K562 (cell line): ENCODE measurements around the gene DIRAS1. TPM values are rescaled to one million over a fixed set of nuclear protein-coding genes. Genes with fewer than 3 reads are reported as not detected.

Experiments
- BCOR ChIP-seq: fragments of 450-650 bp; IDR thresholded peaks from 2 replicates; pipeline ENCODE4 v1.6.1; 2016
- BRD9 ChIP-seq: fragments of 450-650 bp; IDR thresholded peaks from 2 replicates; pipeline ENCODE4 v1.6.1; 2018; ENCODE audit warnings: low read depth; ENCODE audit not compliant: partially characterized antibody
- E2F3 ChIP-seq: fragments of 250-450 bp; sonication (Bioruptor Pico); IDR thresholded peaks from 2 replicates; pipeline ENCODE4 v1.4.0; 2020; ENCODE audit warnings: mild to moderate bottlenecking
- GATA2 ChIP-seq: sonication (generic); formaldehyde crosslinking; IDR thresholded peaks from 2 replicates; pipeline ENCODE4 v1.4.0; 2020; ENCODE audit warnings: mild to moderate bottlenecking, missing genetic modification reagents
- HDAC2 ChIP-seq: fragments of 450-650 bp; IDR thresholded peaks from 2 replicates; pipeline ENCODE4 v1.6.1; 2016; ENCODE audit warnings: mild to moderate bottlenecking
- HDAC6 ChIP-seq: IDR thresholded peaks from 2 replicates; pipeline ENCODE4 v1.6.1; 2012; ENCODE audit warnings: low read depth, mild to moderate bottlenecking, control low read depth, inconsistent platforms, low read length, moderate library complexity
- HDAC8 ChIP-seq: fragments of 450-650 bp; IDR thresholded peaks from 2 replicates; pipeline ENCODE4 v1.6.1; 2016; ENCODE audit warnings: mild to moderate bottlenecking, missing genetic modification characterization, moderate library complexity, missing compliant biosample characterization
- HMGXB4 ChIP-seq: sonication (generic); formaldehyde crosslinking; IDR thresholded peaks from 2 replicates; pipeline ENCODE4 v1.8.1; 2023; ENCODE audit warnings: mild to moderate bottlenecking, missing genetic modification reagents
- IRF1 ChIP-seq: sonication (generic); formaldehyde crosslinking; IDR thresholded peaks from 2 replicates; pipeline ENCODE4 v1.8.0; 2022; ENCODE audit warnings: missing genetic modification reagents, mild to moderate bottlenecking, borderline replicate concordance
- MBD1 ChIP-seq: fragments of 250-450 bp; sonication (Bioruptor Pico); IDR thresholded peaks from 2 replicates; pipeline ENCODE4 v1.8.0; 2022; ENCODE audit warnings: inconsistent platforms
- NFYB ChIP-seq: IDR thresholded peaks from 2 replicates; pipeline ENCODE4 v1.6.1; 2011; ENCODE audit warnings: mild to moderate bottlenecking, moderate library complexity; ENCODE audit not compliant: insufficient read length; ENCODE audit errors: extremely low read depth
- NRF1 ChIP-seq, 2 experiments: fragments of 450-650 bp; IDR thresholded peaks in 1 of 2; conservative IDR thresholded peaks in 1 of 2; 2 replicates each; pipeline ENCODE4 v1.6.1; 2014; ENCODE audit warnings: mild to moderate bottlenecking in 2 of 2
- SIN3A ChIP-seq, 2 experiments: fragments of 150-350 bp in 1 of 2; IDR thresholded peaks; 2 replicates each; pipeline ENCODE4 v1.6.1; 2011 to 2016; ENCODE audit warnings: borderline replicate concordance in 2 of 2, low read depth in 2 of 2, low read length in 2 of 2, mild to moderate bottlenecking in 2 of 2, moderate library complexity in 2 of 2; ENCODE audit not compliant: control insufficient read depth in 1 of 2
- SMC3 ChIP-seq: conservative IDR thresholded peaks from 2 replicates; pipeline ENCODE4 v1.6.1; 2011; ENCODE audit warnings: low read depth, low read length, improper control_type of control experiment; ENCODE audit not compliant: insufficient read depth
- SREBF1 ChIP-seq: fragments of 150-350 bp; IDR thresholded peaks from 2 replicates; pipeline ENCODE4 v1.6.1; 2014; ENCODE audit warnings: antibody characterized with exemption, low read depth, low read length, borderline replicate concordance
- SRSF1 ChIP-seq: fragments of 200-400 bp; formaldehyde crosslinking; IDR thresholded peaks from 2 replicates; pipeline ENCODE4 v1.6.1; 2017; ENCODE audit warnings: mild to moderate bottlenecking, low read depth, low read length, moderate library complexity
- ZBTB7A ChIP-seq: IDR thresholded peaks from 2 replicates; pipeline ENCODE4 v1.6.1; 2011; ENCODE audit warnings: low read depth, mild to moderate bottlenecking, low read length, moderate library complexity, borderline replicate concordance; ENCODE audit not compliant: control insufficient read depth
- ZFP91 ChIP-seq: sonication (generic); formaldehyde crosslinking; IDR thresholded peaks from 2 replicates; pipeline ENCODE4 v1.8.0; 2022; ENCODE audit warnings: mild to moderate bottlenecking, missing genetic modification reagents
- ZNF143 ChIP-seq: sonication (generic); formaldehyde crosslinking; IDR thresholded peaks from 2 replicates; pipeline ENCODE4 v1.9.0; 2022; ENCODE audit warnings: mild to moderate bottlenecking, missing genetic modification reagents
- ZNF347 ChIP-seq: fragments of 450-650 bp; formaldehyde crosslinking; IDR thresholded peaks from 2 replicates; pipeline ENCODE4 v1.4.0; 2020; ENCODE audit warnings: low read depth, mild to moderate bottlenecking, moderate library complexity
- ZNF507 ChIP-seq: conservative IDR thresholded peaks from 2 replicates; pipeline ENCODE4 v1.6.1; 2017; ENCODE audit warnings: missing genetic modification characterization, missing compliant biosample characterization
- ZNF766 ChIP-seq: fragments of 200-800 bp; sonication (Bioruptor generic); conservative IDR thresholded peaks from 2 replicates; pipeline ENCODE4 v1.6.1; 2016; ENCODE audit warnings: missing genetic modification characterization, missing compliant biosample characterization
- polyA plus RNA-seq, 8 experiments: library from polyadenylated mRNA; depleted of rRNA in 4 of 8; stranded (reverse) in 5 of 8; unstranded in 3 of 8; fragments of >200 nt; fragmentation: Nextera tagmentation in 2 of 8; fragmentation: Illumina TruSeq in 1 of 8; extraction: Ambion mirVana in 2 of 8; extraction: Trizol in 1 of 8; gene quantifications; 2 replicates each; pipeline versions ENCODE4 v1.2.1 to v1.2.3, GENCODE V29; 2011 to 2014; ENCODE audit warnings: inconsistent platforms in 1 of 8, missing spikeins in 1 of 8
- total RNA-seq, 7 experiments: library from RNA; depleted of rRNA in 6 of 7; stranded (reverse); fragments of >200 nt in 6 of 7; fragmentation: Illumina TruSeq in 2 of 7; extraction: Trizol in 2 of 7; gene quantifications; 2 replicates each; pipeline versions ENCODE4 v1.2.1 to v1.2.3, GENCODE V29; 2011 to 2021; ENCODE audit warnings: low replicate concordance in 1 of 7

The DIRAS1 gene
- total and polyA plus RNA-seq, 9 of the 15 experiments (the other 6 are each of a cell fraction or from before 2014, with no cell fraction given) = 0.11 to 12.0 (median 2.9) TPM

GRCh38 chr19:2739602-2740313 is 18.6 kb upstream of the DIRAS1 start, which contains the start of gene SLC39A3 (continued):
- TF ChIP-seq SREBF1 (peak; percentile 64; the same call in 1 of the 2 replicates), ZNF143 (CRISPR knock-in tag) (peak; percentile 50; the same call in 1 of the 2 replicates), ZNF507 (no peak), MBD1 (CRISPR knock-in tag) (no peak), SIN3A (IDR thresholded peaks at IDR 0.05; ENCODE audit: borderline replicate concordance in 2 of 2, control insufficient read depth in 1 of 2, low read depth in 2 of 2, low read length in 2 of 2) (peak; percentile 97 to 98), IRF1 (CRISPR knock-in tag) (peak; percentile 89; the same call in 1 of the 2 replicates), GATA2 (CRISPR knock-in tag) (no peak), BCOR (0 out of 2 replicates have a peak, but pooled peaks have one; percentile 39), BRD9 (no peak), HDAC8 (tag) (peak; percentile 81; the same call in 1 of the 2 replicates), HDAC2 (peak; percentile 78), ZBTB7A (peak; percentile 80), HMGXB4 (CRISPR knock-in tag) (no peak), ZFP91 (CRISPR knock-in tag) (no peak), NRF1 (conservative IDR thresholded peaks at IDR 0.05 in 1 of 2, IDR thresholded peaks at IDR 0.05 in 1 of 2) (peak; percentile 44 to 51; a peak in 2 of 4 replicates), SMC3 (no peak; the same call in 1 of the 2 replicates), HDAC6 (no peak), ZNF766 (CRISPR knock-in tag) (peak; percentile 88), E2F3 (CRISPR knock-in tag) (no peak), NFYB (peak; percentile 61), SRSF1 (no peak), ZNF347 (CRISPR knock-in tag) (no peak)
